ENCODE measurements around the gene ACER3.

DNA sequence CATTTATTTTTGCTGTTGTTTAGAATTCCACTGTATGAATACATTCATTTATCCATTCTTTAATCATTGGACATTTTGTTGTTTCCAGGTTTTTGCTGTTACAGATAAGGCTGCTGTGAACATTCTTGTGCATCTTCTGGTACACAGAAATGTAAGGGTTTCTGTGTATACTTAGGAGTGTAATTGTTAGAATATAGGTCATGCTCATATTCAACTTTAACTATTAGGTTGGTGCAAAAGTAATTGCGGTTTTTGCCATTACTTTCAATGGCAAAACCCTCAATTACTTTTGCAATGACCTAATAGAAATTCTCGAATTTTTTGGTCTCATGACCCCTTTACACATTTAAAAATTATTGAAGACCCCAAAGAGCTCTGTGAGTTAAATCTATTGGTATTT lies 17.3 kb downstream of the ACER3 start:
- TF ChIP-seq, protein P1, sequence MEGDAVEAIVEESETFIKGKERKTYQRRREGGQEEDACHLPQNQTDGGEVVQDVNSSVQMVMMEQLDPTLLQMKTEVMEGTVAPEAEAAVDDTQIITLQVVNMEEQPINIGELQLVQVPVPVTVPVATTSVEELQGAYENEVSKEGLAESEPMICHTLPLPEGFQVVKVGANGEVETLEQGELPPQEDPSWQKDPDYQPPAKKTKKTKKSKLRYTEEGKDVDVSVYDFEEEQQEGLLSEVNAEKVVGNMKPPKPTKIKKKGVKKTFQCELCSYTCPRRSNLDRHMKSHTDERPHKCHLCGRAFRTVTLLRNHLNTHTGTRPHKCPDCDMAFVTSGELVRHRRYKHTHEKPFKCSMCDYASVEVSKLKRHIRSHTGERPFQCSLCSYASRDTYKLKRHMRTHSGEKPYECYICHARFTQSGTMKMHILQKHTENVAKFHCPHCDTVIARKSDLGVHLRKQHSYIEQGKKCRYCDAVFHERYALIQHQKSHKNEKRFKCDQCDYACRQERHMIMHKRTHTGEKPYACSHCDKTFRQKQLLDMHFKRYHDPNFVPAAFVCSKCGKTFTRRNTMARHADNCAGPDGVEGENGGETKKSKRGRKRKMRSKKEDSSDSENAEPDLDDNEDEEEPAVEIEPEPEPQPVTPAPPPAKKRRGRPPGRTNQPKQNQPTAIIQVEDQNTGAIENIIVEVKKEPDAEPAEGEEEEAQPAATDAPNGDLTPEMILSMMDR (IDR thresholded peaks at IDR 0.05), result no peak
- no peak for TF ChIP-seq EZH2 (IDR thresholded peaks at IDR 0.05; ENCODE audit: borderline replicate concordance, insufficient read depth, low read depth, low read length, poor library complexity, severe bottlenecking)
